H9 (cell line): Measurements from ENCODE around the gene BPIFB4. TPM values are rescaled to one million over a fixed set of nuclear protein-coding genes. Genes with fewer than 3 reads are reported as not detected.

Experiments used
- DNase-seq: peaks from one replicate; pipeline ENCODE4 v3.0.0-alpha.2; 2017
- H2AFZ ChIP-seq: one replicate; pipeline ENCODE4 v1.6.1; 2013; ENCODE audit warnings: mild to moderate bottlenecking, low read length, control low read depth, moderate library complexity
- H2AK5ac ChIP-seq: 2 replicates; pipeline ENCODE4 v1.6.1; 2013; ENCODE audit warnings: low read length, control low read depth, mixed read lengths; ENCODE audit not compliant: insufficient read length
- H2BK120ac ChIP-seq: one replicate; pipeline ENCODE4 v1.6.1; 2013; ENCODE audit warnings: low read depth, mild to moderate bottlenecking, low read length, control low read depth, inconsistent platforms; ENCODE audit not compliant: poor library complexity, severe bottlenecking
- H2BK12ac ChIP-seq: 2 replicates; pipeline ENCODE4 v1.6.1; 2013; ENCODE audit warnings: low read length, control low read depth, mixed read lengths, low read depth; ENCODE audit not compliant: insufficient read length
- H2BK15ac ChIP-seq: 2 replicates; pipeline ENCODE4 v1.6.1; 2013; ENCODE audit warnings: low read depth, low read length, control low read depth
- H2BK20ac ChIP-seq: one replicate; pipeline ENCODE4 v1.6.1; 2013; ENCODE audit warnings: low read depth, mild to moderate bottlenecking, low read length, control low read depth, inconsistent platforms; ENCODE audit not compliant: poor library complexity, severe bottlenecking
- H2BK5ac ChIP-seq: 2 replicates; pipeline ENCODE4 v1.6.1; 2013; ENCODE audit warnings: low read length, control low read depth, mixed read lengths; ENCODE audit not compliant: insufficient read length
- H3K14ac ChIP-seq: 2 replicates; pipeline ENCODE4 v1.6.1; 2013; ENCODE audit warnings: low read length, control low read depth; ENCODE audit not compliant: insufficient read depth
- H3K18ac ChIP-seq: 2 replicates; pipeline ENCODE4 v1.6.1; 2013; ENCODE audit warnings: low read depth, mild to moderate bottlenecking, mixed read lengths, low read length, control low read depth; ENCODE audit not compliant: insufficient read length
- H3K23ac ChIP-seq: 2 replicates; pipeline ENCODE4 v1.6.1; 2013; ENCODE audit warnings: low read length, control low read depth, mixed read lengths, low read depth; ENCODE audit not compliant: insufficient read length
- H3K23me2 ChIP-seq: 2 replicates; pipeline ENCODE4 v1.6.1; 2013; ENCODE audit warnings: low read depth, mild to moderate bottlenecking, mixed read lengths, low read length, control low read depth; ENCODE audit not compliant: insufficient read length, poor library complexity, severe bottlenecking
- H3K27ac ChIP-seq: 2 replicates; pipeline ENCODE4 v1.5.1; 2013; ENCODE audit warnings: low read length, control low read depth, mixed read lengths, low read depth; ENCODE audit not compliant: insufficient read length
- H3K27me3 ChIP-seq: 2 replicates; pipeline ENCODE4 v1.6.1; 2013; ENCODE audit warnings: low read length, control low read depth, inconsistent platforms; ENCODE audit not compliant: insufficient read depth
- H3K4ac ChIP-seq: 2 replicates; pipeline ENCODE4 v1.6.1; 2013; ENCODE audit warnings: low read depth, mild to moderate bottlenecking, control low read depth, inconsistent platforms, low read length, moderate library complexity
- H3K4me1 ChIP-seq: 2 replicates; pipeline ENCODE4 v1.6.1; 2013; ENCODE audit warnings: low read length, control low read depth, inconsistent platforms; ENCODE audit not compliant: insufficient read depth
- H3K4me2 ChIP-seq: 2 replicates; pipeline ENCODE4 v1.6.1; 2013; ENCODE audit warnings: low read length, control low read depth, mixed read lengths; ENCODE audit not compliant: insufficient read length, insufficient read depth
- H3K56ac ChIP-seq: 2 replicates; pipeline ENCODE4 v1.6.1; 2013; ENCODE audit warnings: low read depth, mild to moderate bottlenecking, mixed read lengths, low read length, control low read depth; ENCODE audit not compliant: insufficient read length
- H3K79me1 ChIP-seq: 2 replicates; pipeline ENCODE4 v1.6.1; 2013; ENCODE audit warnings: low read depth, mild to moderate bottlenecking, moderate library complexity, low read length, control low read depth, inconsistent platforms; ENCODE audit not compliant: insufficient read depth, poor library complexity, severe bottlenecking
- H3K79me2 ChIP-seq: 2 replicates; pipeline ENCODE4 v1.6.1; 2013; ENCODE audit warnings: low read length, control low read depth, inconsistent platforms; ENCODE audit not compliant: insufficient read depth
- H3K9ac ChIP-seq: 2 replicates; pipeline ENCODE4 v1.6.1; 2013; ENCODE audit warnings: low read length, control low read depth, mixed read lengths; ENCODE audit not compliant: insufficient read length; ENCODE audit errors: extremely low read depth
- H3K9me3 ChIP-seq: one replicate; pipeline ENCODE4 v1.6.1; 2013; ENCODE audit warnings: low read depth, low read length, inconsistent platforms; ENCODE audit not compliant: control insufficient read depth
- H3T11ph ChIP-seq: one replicate; pipeline ENCODE4 v1.6.1; 2013; ENCODE audit warnings: mild to moderate bottlenecking, low read length, control low read depth, inconsistent platforms
- H4K20me1 ChIP-seq: one replicate; pipeline ENCODE4 v1.6.1; 2013; ENCODE audit not compliant: control insufficient read depth, insufficient read length, insufficient read depth
- H4K5ac ChIP-seq: 2 replicates; pipeline ENCODE4 v1.6.1; 2013; ENCODE audit warnings: low read depth, mild to moderate bottlenecking, mixed read lengths, low read length, control low read depth; ENCODE audit not compliant: insufficient read length
- H4K8ac ChIP-seq: replicated peaks from 2 replicates; pipeline ENCODE4 v1.6.1; 2013; ENCODE audit warnings: low read length, control low read depth, mixed read lengths, low read depth; ENCODE audit not compliant: insufficient read length
- H4K91ac ChIP-seq: 2 replicates; pipeline ENCODE4 v1.6.1; 2013; ENCODE audit warnings: low read depth, mild to moderate bottlenecking, moderate library complexity, mixed read lengths, low read length, control low read depth; ENCODE audit not compliant: insufficient read length
- H3K27ac Mint-ChIP-seq, 3 experiments: 2 replicates in 2 of 3; 3 replicates in 1 of 3; pipeline ENCODE4 v1.8.0; 2020 to 2021; ENCODE audit warnings: mixed read lengths in 3 of 3, mild to moderate bottlenecking in 1 of 3, moderate library complexity in 1 of 3
- H3K27me3 Mint-ChIP-seq: 2 replicates; pipeline ENCODE4 v1.8.0; 2021; ENCODE audit warnings: low read depth, mild to moderate bottlenecking, moderate library complexity, mixed read lengths
- H3K36me3 Mint-ChIP-seq, 3 experiments: 2 replicates in 2 of 3; 3 replicates in 1 of 3; pipeline ENCODE4 v1.8.0; 2020 to 2021; ENCODE audit warnings: low read depth in 3 of 3, mixed read lengths in 3 of 3; ENCODE audit not compliant: insufficient read depth in 1 of 3
- H3K4me1 Mint-ChIP-seq, 2 experiments: 2 replicates each; pipeline ENCODE4 v1.8.0; 2020; ENCODE audit warnings: mixed read lengths in 2 of 2
- H3K4me3 Mint-ChIP-seq, 2 experiments: 2 replicates in 1 of 2; 3 replicates in 1 of 2; pipeline ENCODE4 v1.8.0; 2020 to 2021; ENCODE audit warnings: mild to moderate bottlenecking in 2 of 2, mixed read lengths in 2 of 2, moderate library complexity in 1 of 2
- H3K9me3 Mint-ChIP-seq, 2 experiments: 2 replicates in 1 of 2; 3 replicates in 1 of 2; pipeline ENCODE4 v1.8.0; 2020; ENCODE audit warnings: mild to moderate bottlenecking in 2 of 2, mixed read lengths in 2 of 2, moderate library complexity in 1 of 2
- WGBS: extraction: QIAGEN DNeasy Blood & Tissue Kit; methylation state at CpG from one replicate; pipeline ENCODE4 v1.1.7; 2013; ENCODE audit warnings: missing lambda C conversion rate, low lambda C conversion rate, mixed read lengths; ENCODE audit not compliant: insufficient read length; ENCODE audit errors: extremely low coverage; 5-methylcytosine and 5-hydroxymethylcytosine counted together
- total RNA-seq: library from RNA; stranded (reverse); gene quantifications from 2 replicates; pipeline ENCODE4 v1.2.1, GENCODE V29; 2021
- TF ChIP-seq, protein P1 (sequence below): fragments of 200-600 bp; sonication (generic); conservative IDR thresholded peaks from 3 replicates; pipeline ENCODE4 v1.8.0; 2021; ENCODE audit warnings: antibody characterized with exemption, mild to moderate bottlenecking

BPIFB4 gene
- total RNA-seq, 1 experiment from 2014 or later = not detected

- H3K9ac ChIP-seq = no peak overlapping the region
- no peak overlapping the region for H4K91ac ChIP-seq
- H3K4me2 ChIP-seq = no peak overlapping the region
- no peak overlapping the region for H2AK5ac ChIP-seq
- TF ChIP-seq, protein P1, sequence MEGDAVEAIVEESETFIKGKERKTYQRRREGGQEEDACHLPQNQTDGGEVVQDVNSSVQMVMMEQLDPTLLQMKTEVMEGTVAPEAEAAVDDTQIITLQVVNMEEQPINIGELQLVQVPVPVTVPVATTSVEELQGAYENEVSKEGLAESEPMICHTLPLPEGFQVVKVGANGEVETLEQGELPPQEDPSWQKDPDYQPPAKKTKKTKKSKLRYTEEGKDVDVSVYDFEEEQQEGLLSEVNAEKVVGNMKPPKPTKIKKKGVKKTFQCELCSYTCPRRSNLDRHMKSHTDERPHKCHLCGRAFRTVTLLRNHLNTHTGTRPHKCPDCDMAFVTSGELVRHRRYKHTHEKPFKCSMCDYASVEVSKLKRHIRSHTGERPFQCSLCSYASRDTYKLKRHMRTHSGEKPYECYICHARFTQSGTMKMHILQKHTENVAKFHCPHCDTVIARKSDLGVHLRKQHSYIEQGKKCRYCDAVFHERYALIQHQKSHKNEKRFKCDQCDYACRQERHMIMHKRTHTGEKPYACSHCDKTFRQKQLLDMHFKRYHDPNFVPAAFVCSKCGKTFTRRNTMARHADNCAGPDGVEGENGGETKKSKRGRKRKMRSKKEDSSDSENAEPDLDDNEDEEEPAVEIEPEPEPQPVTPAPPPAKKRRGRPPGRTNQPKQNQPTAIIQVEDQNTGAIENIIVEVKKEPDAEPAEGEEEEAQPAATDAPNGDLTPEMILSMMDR = no peak
- no peak overlapping the region for H3K23ac ChIP-seq
- no peaks in the 10 kb centered on the region for H3K27me3 ChIP-seq
- Mint-ChIP-seq H3K27ac (peak overlapping the region in 1 of 3 experiments; percentile 25; a peak in 1 of 7 replicates), H3K4me1 (no peaks in the 10 kb centered on the region), H3K9me3 (no peaks in the 10 kb centered on the region), H3K36me3 (no peaks in the 10 kb centered on the region), H3K27me3 (peaks cover 4% of the 10 kb centered on the region; the same call in 1 of the 2 replicates), H3K4me3 (no peak overlapping the region)
- H4K5ac ChIP-seq = no peak overlapping the region
- H3K4ac ChIP-seq = no peak overlapping the region
- no peaks in the 10 kb centered on the region for H3K79me2 ChIP-seq
- no peak overlapping the region for H2BK15ac ChIP-seq
- no CpG with 5 or more reads among the region's 7 CpGs for WGBS
- H3T11ph ChIP-seq = no peak overlapping the region
- H3K9me3 ChIP-seq = no peaks in the 10 kb centered on the region
- no peak overlapping the region for H2AFZ ChIP-seq
- no peaks in the 10 kb centered on the region for H3K23me2 ChIP-seq
- DNase-seq = no peak
- H3K27ac ChIP-seq = no peak overlapping the region
- no peak overlapping the region for H3K14ac ChIP-seq
- H3K56ac ChIP-seq = no peak overlapping the region
- no peaks in the 10 kb centered on the region for H3K4me1 ChIP-seq
- no peak overlapping the region for H2BK5ac ChIP-seq
- H2BK20ac ChIP-seq = no peak overlapping the region
- H3K79me1 ChIP-seq = no peaks in the 10 kb centered on the region
- H2BK12ac ChIP-seq = no peak overlapping the region
- no peak overlapping the region for H3K18ac ChIP-seq
- no peaks in the 10 kb centered on the region for H4K20me1 ChIP-seq
- no peak overlapping the region for H4K8ac ChIP-seq
- no peak overlapping the region for H2BK120ac ChIP-seq
Observed at GRCh38 chr20:33059136-33059535, 20.3 kb upstream of the BPIFB4 start.
